ENCODE results near the gene CGN.

The CGN gene

GRCh38 chr1:151495316-151495715 lies 15.9 kb upstream of the CGN start:
- TF ChIP-seq, protein P1, sequence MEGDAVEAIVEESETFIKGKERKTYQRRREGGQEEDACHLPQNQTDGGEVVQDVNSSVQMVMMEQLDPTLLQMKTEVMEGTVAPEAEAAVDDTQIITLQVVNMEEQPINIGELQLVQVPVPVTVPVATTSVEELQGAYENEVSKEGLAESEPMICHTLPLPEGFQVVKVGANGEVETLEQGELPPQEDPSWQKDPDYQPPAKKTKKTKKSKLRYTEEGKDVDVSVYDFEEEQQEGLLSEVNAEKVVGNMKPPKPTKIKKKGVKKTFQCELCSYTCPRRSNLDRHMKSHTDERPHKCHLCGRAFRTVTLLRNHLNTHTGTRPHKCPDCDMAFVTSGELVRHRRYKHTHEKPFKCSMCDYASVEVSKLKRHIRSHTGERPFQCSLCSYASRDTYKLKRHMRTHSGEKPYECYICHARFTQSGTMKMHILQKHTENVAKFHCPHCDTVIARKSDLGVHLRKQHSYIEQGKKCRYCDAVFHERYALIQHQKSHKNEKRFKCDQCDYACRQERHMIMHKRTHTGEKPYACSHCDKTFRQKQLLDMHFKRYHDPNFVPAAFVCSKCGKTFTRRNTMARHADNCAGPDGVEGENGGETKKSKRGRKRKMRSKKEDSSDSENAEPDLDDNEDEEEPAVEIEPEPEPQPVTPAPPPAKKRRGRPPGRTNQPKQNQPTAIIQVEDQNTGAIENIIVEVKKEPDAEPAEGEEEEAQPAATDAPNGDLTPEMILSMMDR (IDR thresholded peaks at IDR 0.05; ENCODE audit: borderline replicate concordance, control extremely low read depth, extremely low read depth, insufficient read depth, missing control alignments): no peak
- in situ Hi-C loops (cut with MboI; ENCODE audit: low sequenced_read_pairs, unreplicated experiment): no loop called here
- no peak for DNase-seq (ENCODE audit: low spot score)

DNA sequence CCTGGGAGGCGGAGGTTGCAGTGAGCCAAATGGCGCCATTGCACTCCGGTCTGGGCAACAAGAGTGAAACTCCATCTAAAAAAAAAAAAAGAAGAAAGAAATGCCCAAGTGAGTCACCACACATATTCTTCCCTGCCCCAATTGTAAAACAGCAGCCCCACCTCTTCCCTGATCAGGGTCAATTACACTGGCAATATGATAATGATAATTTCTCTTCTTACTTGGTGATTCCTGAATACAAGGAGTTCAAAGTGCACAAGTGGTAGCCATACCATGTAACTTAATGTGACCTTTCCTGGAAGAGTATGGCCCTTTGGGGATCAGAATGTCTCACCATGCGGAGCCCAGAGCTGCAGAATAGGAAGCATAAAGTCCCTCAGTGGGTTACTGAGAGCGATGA lies 11.8 kb upstream of the CGN start:
- no peak for DNase-seq (ENCODE audit: low spot score)
- TF ChIP-seq, protein P1 (IDR thresholded peaks at IDR 0.05; ENCODE audit: borderline replicate concordance, control extremely low read depth, extremely low read depth, insufficient read depth, missing control alignments): no peak
- in situ Hi-C loops (cut with MboI; ENCODE audit: low sequenced_read_pairs, unreplicated experiment): no loop called here

- no peak for DNase-seq (ENCODE audit: low spot score)
- TF ChIP-seq, protein P1 (IDR thresholded peaks at IDR 0.05; ENCODE audit: borderline replicate concordance, control extremely low read depth, extremely low read depth, insufficient read depth, missing control alignments): no peak
- in situ Hi-C loops (cut with MboI; ENCODE audit: low sequenced_read_pairs, unreplicated experiment): no loop called here
Measured at GRCh38 chr1:151499930-151500329, 11.3 kb upstream of the CGN start.

DNA sequence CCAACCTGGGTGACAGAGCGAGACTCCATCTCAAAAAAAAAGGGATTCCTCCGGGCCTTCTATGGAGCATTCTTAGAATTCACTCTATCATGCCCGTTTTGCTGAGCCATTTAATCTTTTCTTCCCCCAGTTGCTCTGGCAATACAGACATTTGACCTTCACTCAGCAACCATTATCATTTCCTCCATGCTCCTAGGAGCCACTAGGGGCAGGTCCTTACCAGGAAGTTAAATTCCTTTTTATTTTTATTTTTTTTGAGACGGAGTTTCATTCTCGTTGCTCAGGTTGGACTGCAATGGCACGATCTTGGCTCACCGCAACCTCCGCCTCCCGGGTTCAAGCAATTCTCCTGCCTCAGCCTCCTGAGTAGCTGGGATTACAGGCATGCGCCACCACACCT lies 9.7 kb upstream of the CGN start:
- in situ Hi-C loops (cut with MboI; ENCODE audit: low sequenced_read_pairs, unreplicated experiment): no loop called here
- TF ChIP-seq, protein P1 (IDR thresholded peaks at IDR 0.05; ENCODE audit: borderline replicate concordance, control extremely low read depth, extremely low read depth, insufficient read depth, missing control alignments): no peak
- no peak for DNase-seq (ENCODE audit: low spot score)

- TF ChIP-seq, protein P1 (IDR thresholded peaks at IDR 0.05; ENCODE audit: borderline replicate concordance, control extremely low read depth, extremely low read depth, insufficient read depth, missing control alignments): no peak
- DNase-seq (ENCODE audit: low spot score): no peak
- in situ Hi-C loops (cut with MboI; ENCODE audit: low sequenced_read_pairs, unreplicated experiment): no loop called here
Measured at GRCh38 chr1:151502035-151502700, 9.0 kb upstream of the CGN start.

- no peak for DNase-seq (ENCODE audit: low spot score)
- in situ Hi-C loops (cut with MboI; ENCODE audit: low sequenced_read_pairs, unreplicated experiment): no loop called here
- TF ChIP-seq, protein P1 (IDR thresholded peaks at IDR 0.05; ENCODE audit: borderline replicate concordance, control extremely low read depth, extremely low read depth, insufficient read depth, missing control alignments): no peak
Measured at GRCh38 chr1:151502859-151503780, 8.1 kb upstream of the CGN start.
